Endothelial cell of umbilical vein (primary cell): Measurements from ENCODE around the gene FLACC1. TPM values are rescaled to one million over a fixed set of nuclear protein-coding genes. Genes with fewer than 3 reads are reported as not detected.
"Not testable (repeated sequence)": the region's sequence is repeated elsewhere in the genome, so short reads cannot be mapped to it uniquely, and the experiment has no call there.

Source experiments
- BruUV-seq: library from RNA; stranded (reverse); fragments of 400-500 nt; replicated peaks from 2 replicates; lab custom pipeline; 2021; lab: Mats Ljungman, UMichigan
- CTCF ChIA-PET: fragments of 300-600, 350-600 bp; sonication (Branson Sonifier 250); formaldehyde crosslinking; loops from one replicate; lab custom pipeline; 2021; ENCODE audit warnings: antibody characterized with exemption, inconsistent platforms; lab: Charles Lee
- POLR2A ChIA-PET: fragments of 300-600, 350-600 bp; sonication (Branson Sonifier 250); formaldehyde crosslinking; loops from one replicate; lab custom pipeline; 2021; ENCODE audit warnings: antibody characterized with exemption, inconsistent platforms; lab: Charles Lee
- DNase-seq: peaks from one replicate; pipeline ENCODE4 v3.0.0-alpha.2; 2011; ENCODE audit warnings: low read depth, low spot score
- FAIRE-seq: peaks from 2 replicates; lab custom pipeline; 2011; peaks lifted over from hg19 to GRCh38; lab: Jason Lieb, UNC
- H2AFZ ChIP-seq: 2 replicates; pipeline ENCODE4 v1.6.0; 2012; ENCODE audit warnings: low read depth, low read length, control low read depth, inconsistent platforms
- H3K27ac ChIP-seq: 2 replicates; pipeline ENCODE4 v1.5.1; 2011; ENCODE audit warnings: low read depth, mild to moderate bottlenecking, control low read depth, low read length, moderate library complexity; ENCODE audit not compliant: insufficient read depth
- H3K27me3 ChIP-seq, 2 experiments: 2 replicates each; pipeline versions ENCODE4 v1.6.0 to v1.6.1; 2011; ENCODE audit warnings: low read length in 2 of 2, mixed read lengths in 1 of 2; ENCODE audit not compliant: control insufficient read depth in 2 of 2, insufficient read depth in 2 of 2
- H3K36me3 ChIP-seq, 2 experiments: 2 replicates in 1 of 2; 3 replicates in 1 of 2; pipeline ENCODE4 v1.5.1; 2011; ENCODE audit warnings: low read length in 2 of 2, mild to moderate bottlenecking in 1 of 2, moderate library complexity in 1 of 2; ENCODE audit not compliant: control insufficient read depth in 2 of 2, insufficient read depth in 2 of 2; ENCODE audit errors: extremely low read depth in 1 of 2
- H3K4me1 ChIP-seq: 3 replicates; pipeline ENCODE4 v1.5.1; 2011; ENCODE audit warnings: mild to moderate bottlenecking, low read length; ENCODE audit not compliant: control insufficient read depth, insufficient read depth; ENCODE audit errors: extremely low read depth
- H3K4me2 ChIP-seq: 2 replicates; pipeline ENCODE4 v1.6.1; 2011; ENCODE audit warnings: low read length, control low read depth, mixed read lengths; ENCODE audit not compliant: insufficient read depth
- H3K4me3 ChIP-seq, 3 experiments: fragments of 200-600 bp in 1 of 3; sonication (generic), shearing (Covaris generic) in 1 of 3; replicated peaks in 1 of 3; 2 replicates each; pipeline ENCODE4 v1.5.1; 2011 to 2016; ENCODE audit warnings: control low read depth in 3 of 3, low read length in 3 of 3, mild to moderate bottlenecking in 2 of 3, inconsistent platforms in 1 of 3, low read depth in 1 of 3, moderate library complexity in 1 of 3; ENCODE audit not compliant: insufficient read depth in 1 of 3
- H3K79me2 ChIP-seq: 2 replicates; pipeline ENCODE4 v1.6.0; 2012; ENCODE audit warnings: low read length, inconsistent platforms; ENCODE audit not compliant: control insufficient read depth, insufficient read depth
- H3K9ac ChIP-seq: replicated peaks from 2 replicates; pipeline ENCODE3; 2011; ENCODE audit warnings: low read length, control low read depth; ENCODE audit not compliant: insufficient read depth; ENCODE audit errors: extremely low read depth
- H3K9me1 ChIP-seq: replicated peaks from 3 replicates; pipeline ENCODE4 v1.6.0; 2011; ENCODE audit warnings: mild to moderate bottlenecking, low read length; ENCODE audit not compliant: control insufficient read depth, insufficient read depth; ENCODE audit errors: extremely low read depth
- H3K9me3 ChIP-seq: replicated peaks from 2 replicates; pipeline ENCODE4 v1.5.1; 2012; ENCODE audit warnings: low read length, inconsistent platforms; ENCODE audit not compliant: control insufficient read depth, insufficient read depth
- H4K20me1 ChIP-seq: replicated peaks from 2 replicates; pipeline ENCODE3; 2011; ENCODE audit warnings: mild to moderate bottlenecking, low read length; ENCODE audit not compliant: control insufficient read depth, insufficient read depth; ENCODE audit errors: extremely low read depth
- EZH2 ChIP-seq: IDR thresholded peaks from 2 replicates; pipeline ENCODE4 v1.6.1; 2012; ENCODE audit warnings: borderline replicate concordance, low read depth, mild to moderate bottlenecking, moderate library complexity, low read length, inconsistent platforms; ENCODE audit not compliant: severe bottlenecking
- FOS ChIP-seq: IDR thresholded peaks from 2 replicates; pipeline ENCODE4 v1.6.1; 2011; ENCODE audit warnings: mild to moderate bottlenecking, low read length, moderate library complexity, borderline replicate concordance; ENCODE audit not compliant: insufficient read depth
- GATA2 ChIP-seq: IDR thresholded peaks from 2 replicates; pipeline ENCODE4 v1.7.0; 2011; ENCODE audit warnings: low read depth, mild to moderate bottlenecking, moderate library complexity, mixed read lengths, low read length; ENCODE audit not compliant: insufficient read length, insufficient read depth
- JUN ChIP-seq: IDR thresholded peaks from 2 replicates; pipeline ENCODE4 v1.6.1; 2011; ENCODE audit warnings: borderline replicate concordance, low read depth; ENCODE audit not compliant: insufficient read length, insufficient read depth
- MYC ChIP-seq: IDR thresholded peaks from one replicate; pipeline ENCODE4 v1.6.1; 2011; ENCODE audit warnings: mild to moderate bottlenecking, low read depth, low read length
- POLR2A ChIP-seq: IDR thresholded peaks from 2 replicates; pipeline ENCODE4 v1.6.1; 2012; ENCODE audit warnings: low read depth, mild to moderate bottlenecking, control low read depth, low read length
- POLR2AphosphoS5 ChIP-seq: IDR thresholded peaks from 2 replicates; pipeline ENCODE4 v1.6.1; 2012; ENCODE audit warnings: low read depth, mild to moderate bottlenecking, control low read depth, low read length, moderate library complexity; ENCODE audit not compliant: insufficient read depth
- dilution Hi-C: fragments of 300-500 bp; cut with MboI; formaldehyde crosslinking; loops from one replicate; pipeline ENCODE4 v1.15.0; 2019; ENCODE audit warnings: low sequenced_read_pairs; ENCODE audit not compliant: extremely low pct_ligation_motif_present
- intact Hi-C: fragments of 100-400 bp; cut with micrococcal nuclease; formaldehyde crosslinking; loops from one replicate; pipeline ENCODE4 v1.10.0; 2022
- polyA plus RNA-seq, 4 experiments: library from polyadenylated mRNA; depleted of rRNA in 3 of 4; stranded (reverse) in 3 of 4; unstranded in 1 of 4; fragments of >200 nt; gene quantifications; 2 replicates each; pipeline versions ENCODE4 v1.2.1 to v1.2.3, GENCODE V29; 2011 to 2012; ENCODE audit warnings: missing spikeins in 1 of 4
- total RNA-seq: library from RNA; stranded (reverse); gene quantifications from 2 replicates; pipeline ENCODE4 v1.2.3, GENCODE V29; 2021
- TF ChIP-seq, protein P1 (sequence below), 2 donors: IDR thresholded peaks; 1 replicate in 1 of 2; 2 replicates in 1 of 2; pipeline ENCODE4 v1.5.1; 2011; ENCODE audit warnings: low read length in 2 of 2, mild to moderate bottlenecking in 2 of 2, moderate library complexity in 2 of 2, control low read depth in 1 of 2, inconsistent platforms in 1 of 2, low read depth in 1 of 2; ENCODE audit not compliant: insufficient read depth in 1 of 2; ENCODE audit errors: extremely low read depth in 1 of 2
- TF ChIP-seq, protein P2 (sequence below): IDR thresholded peaks from 2 replicates; pipeline ENCODE4 v1.6.1; 2011; ENCODE audit not compliant: insufficient read depth, insufficient read length

FLACC1 gene
- total and polyA plus RNA-seq, 2 donors (not counting 3 experiments of a cell fraction or from before 2014, with no cell fraction given): 0.11 to 1.4 TPM

DNA sequence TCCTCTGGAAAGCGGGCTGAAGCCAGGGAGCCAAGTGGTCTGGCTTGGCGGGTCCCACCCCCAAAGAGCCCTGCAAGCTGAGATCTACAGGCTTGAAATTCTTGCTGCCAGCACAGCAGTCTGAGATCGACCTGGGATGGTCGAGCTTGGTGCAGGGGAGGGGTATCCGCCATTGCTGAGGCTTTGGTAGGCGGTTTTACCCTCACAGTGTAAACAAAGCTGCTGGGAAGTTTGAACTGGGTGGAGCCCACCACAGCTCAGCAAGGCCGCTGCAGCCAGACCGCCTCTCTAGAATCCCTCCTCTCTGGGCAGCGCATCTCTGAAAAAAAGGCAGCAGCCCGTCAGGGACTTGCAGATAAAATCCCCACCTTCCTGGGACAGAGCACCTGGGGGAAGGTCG, 12.6 kb upstream of the FLACC1 start:
- Histone ChIP-seq H2AFZ (no peak overlapping the region), H3K36me3 (no peaks in the 10 kb centered on the region), H3K4me2 (no peak overlapping the region), H4K20me1 (no peaks in the 10 kb centered on the region), H3K9ac (no peak overlapping the region), H3K9me1 (no peaks in the 10 kb centered on the region), H3K9me3 (no peaks in the 10 kb centered on the region), H3K4me1 (no peaks in the 10 kb centered on the region), H3K79me2 (no peaks in the 10 kb centered on the region), H3K4me3 (no peak overlapping the region), H3K27ac (no peak overlapping the region), H3K27me3 (no peaks in the 10 kb centered on the region)
- intact Hi-C loops: loop anchor here (10.0 kb wide), 1 partner anchor 465 kb away; no protein-coding TSS in a partner anchor
- POLR2A ChIA-PET: no interaction called here
- CTCF ChIA-PET: no interaction called here
- dilution Hi-C loops: no loop called here
- TF ChIP-seq FOS: no peak
- no peak for TF ChIP-seq GATA2
- TF ChIP-seq, protein P1, sequence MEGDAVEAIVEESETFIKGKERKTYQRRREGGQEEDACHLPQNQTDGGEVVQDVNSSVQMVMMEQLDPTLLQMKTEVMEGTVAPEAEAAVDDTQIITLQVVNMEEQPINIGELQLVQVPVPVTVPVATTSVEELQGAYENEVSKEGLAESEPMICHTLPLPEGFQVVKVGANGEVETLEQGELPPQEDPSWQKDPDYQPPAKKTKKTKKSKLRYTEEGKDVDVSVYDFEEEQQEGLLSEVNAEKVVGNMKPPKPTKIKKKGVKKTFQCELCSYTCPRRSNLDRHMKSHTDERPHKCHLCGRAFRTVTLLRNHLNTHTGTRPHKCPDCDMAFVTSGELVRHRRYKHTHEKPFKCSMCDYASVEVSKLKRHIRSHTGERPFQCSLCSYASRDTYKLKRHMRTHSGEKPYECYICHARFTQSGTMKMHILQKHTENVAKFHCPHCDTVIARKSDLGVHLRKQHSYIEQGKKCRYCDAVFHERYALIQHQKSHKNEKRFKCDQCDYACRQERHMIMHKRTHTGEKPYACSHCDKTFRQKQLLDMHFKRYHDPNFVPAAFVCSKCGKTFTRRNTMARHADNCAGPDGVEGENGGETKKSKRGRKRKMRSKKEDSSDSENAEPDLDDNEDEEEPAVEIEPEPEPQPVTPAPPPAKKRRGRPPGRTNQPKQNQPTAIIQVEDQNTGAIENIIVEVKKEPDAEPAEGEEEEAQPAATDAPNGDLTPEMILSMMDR (IDR thresholded peaks at IDR 0.05; ENCODE audit: extremely low read depth in 1 of 2, insufficient read depth in 1 of 2, low read depth in 1 of 2, low read length in 2 of 2): no peak
- no peak for TF ChIP-seq POLR2A
- TF ChIP-seq EZH2: no peak
- TF ChIP-seq, protein P2, sequence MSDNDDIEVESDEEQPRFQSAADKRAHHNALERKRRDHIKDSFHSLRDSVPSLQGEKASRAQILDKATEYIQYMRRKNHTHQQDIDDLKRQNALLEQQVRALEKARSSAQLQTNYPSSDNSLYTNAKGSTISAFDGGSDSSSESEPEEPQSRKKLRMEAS: no peak
- no peak for TF ChIP-seq POLR2AphosphoS5
- TF ChIP-seq MYC: no peak
- no peak for TF ChIP-seq JUN
- FAIRE-seq (no peak), DNase-seq (no peak)
- BruUV-seq: no TSS peak

DNA sequence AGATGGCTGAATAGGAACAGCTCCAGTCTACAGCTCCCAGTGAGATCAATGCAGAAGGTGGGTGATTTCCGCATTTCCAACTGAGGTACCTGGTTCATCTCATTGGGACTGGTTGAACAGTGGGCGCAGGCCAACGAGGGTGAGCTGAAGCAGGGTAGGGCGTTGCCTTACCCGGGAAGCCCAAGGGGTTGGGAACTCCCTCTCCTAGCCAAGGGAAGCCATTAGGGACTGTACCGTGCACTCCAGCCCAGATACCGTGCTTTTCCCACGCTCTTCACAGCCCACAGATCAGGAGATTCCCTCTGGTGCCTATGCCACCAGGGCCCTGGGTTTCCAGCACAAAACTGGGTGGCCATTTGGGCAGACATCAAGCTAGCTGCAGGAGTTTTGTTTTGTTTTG, 12.2 kb upstream of the FLACC1 start:
- dilution Hi-C loops, BruUV-seq, H3K27ac ChIP-seq: not testable (repeated sequence)

More for the DNA sequence above, 12.2 kb upstream of the FLACC1 start:
- H3K9me1 ChIP-seq, POLR2A ChIA-PET, DNase-seq, H3K36me3 ChIP-seq, H3K79me2 ChIP-seq, H2AFZ ChIP-seq, H3K9me3 ChIP-seq, H3K9ac ChIP-seq, FAIRE-seq, H3K4me2 ChIP-seq, H3K4me3 ChIP-seq, H4K20me1 ChIP-seq, CTCF ChIA-PET, H3K4me1 ChIP-seq, H3K27me3 ChIP-seq: not testable (repeated sequence)
- intact Hi-C loops: loop anchor here (10.0 kb wide), 1 partner anchor 465 kb away; no protein-coding TSS in a partner anchor
